Fibroblast of pulmonary artery (primary cell): Measurements from ENCODE around the gene PLB1.

Experiments
- DNase-seq: peaks from one replicate; pipeline ENCODE4 v3.0.0-alpha.2; 2010; ENCODE audit warnings: low read depth
- H3K4me3 ChIP-seq: replicated peaks from 2 replicates; pipeline ENCODE4 v1.5.1; 2011; ENCODE audit warnings: low read depth, mild to moderate bottlenecking, control low read depth, low read length, moderate library complexity
- TF ChIP-seq, protein P1 (sequence below): IDR thresholded peaks from 2 replicates; pipeline ENCODE4 v1.5.1; 2011; ENCODE audit warnings: mild to moderate bottlenecking, control low read depth, low read length, inconsistent platforms; ENCODE audit errors: missing control alignments

Gene PLB1

DNA sequence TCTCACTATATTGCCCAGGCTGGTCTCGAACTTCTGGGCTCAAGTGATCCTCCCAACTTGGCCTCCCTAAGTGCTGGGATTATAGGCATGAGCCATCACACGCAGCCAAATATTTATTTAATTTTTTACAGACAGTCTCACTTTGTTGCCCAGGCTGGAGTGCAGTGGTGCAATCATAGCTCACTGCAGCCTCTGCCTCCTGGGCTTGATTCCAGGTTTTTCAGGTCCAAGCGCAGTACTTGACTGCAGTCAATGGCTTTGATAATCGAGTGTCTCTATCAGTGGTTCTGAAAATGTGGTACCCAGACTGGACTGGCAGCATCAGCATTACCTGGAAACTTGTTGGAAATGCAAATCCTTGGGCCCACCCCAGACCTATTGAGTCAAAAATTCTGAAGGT, 63.1 kb downstream of the PLB1 start:
- H3K4me3 ChIP-seq: no peak overlapping the region
- peak; percentile 42 for DNase-seq
- TF ChIP-seq, protein P1, sequence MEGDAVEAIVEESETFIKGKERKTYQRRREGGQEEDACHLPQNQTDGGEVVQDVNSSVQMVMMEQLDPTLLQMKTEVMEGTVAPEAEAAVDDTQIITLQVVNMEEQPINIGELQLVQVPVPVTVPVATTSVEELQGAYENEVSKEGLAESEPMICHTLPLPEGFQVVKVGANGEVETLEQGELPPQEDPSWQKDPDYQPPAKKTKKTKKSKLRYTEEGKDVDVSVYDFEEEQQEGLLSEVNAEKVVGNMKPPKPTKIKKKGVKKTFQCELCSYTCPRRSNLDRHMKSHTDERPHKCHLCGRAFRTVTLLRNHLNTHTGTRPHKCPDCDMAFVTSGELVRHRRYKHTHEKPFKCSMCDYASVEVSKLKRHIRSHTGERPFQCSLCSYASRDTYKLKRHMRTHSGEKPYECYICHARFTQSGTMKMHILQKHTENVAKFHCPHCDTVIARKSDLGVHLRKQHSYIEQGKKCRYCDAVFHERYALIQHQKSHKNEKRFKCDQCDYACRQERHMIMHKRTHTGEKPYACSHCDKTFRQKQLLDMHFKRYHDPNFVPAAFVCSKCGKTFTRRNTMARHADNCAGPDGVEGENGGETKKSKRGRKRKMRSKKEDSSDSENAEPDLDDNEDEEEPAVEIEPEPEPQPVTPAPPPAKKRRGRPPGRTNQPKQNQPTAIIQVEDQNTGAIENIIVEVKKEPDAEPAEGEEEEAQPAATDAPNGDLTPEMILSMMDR: no peak

DNA sequence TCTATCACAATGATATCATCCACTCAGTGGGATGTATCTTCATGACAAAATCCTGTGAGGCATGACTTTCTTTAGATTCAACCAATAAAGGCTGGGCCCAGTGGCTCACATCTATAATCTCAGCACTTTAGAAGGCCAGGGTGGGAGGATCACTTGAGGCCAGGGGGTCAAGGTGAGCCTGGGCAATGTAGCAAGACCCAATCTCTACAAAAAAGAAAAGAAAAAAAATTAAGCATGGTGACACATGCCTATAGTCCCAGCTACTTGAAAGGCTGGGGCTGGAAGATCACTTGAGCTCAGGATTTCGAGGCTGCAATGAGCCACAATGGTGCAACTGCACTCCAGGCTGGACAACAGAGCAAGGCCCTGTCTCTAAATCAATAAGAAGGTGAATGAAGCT, 68.0 kb downstream of the PLB1 start:
- DNase-seq: no peak
- H3K4me3 ChIP-seq: no peak overlapping the region
- TF ChIP-seq, protein P1: no peak

DNA sequence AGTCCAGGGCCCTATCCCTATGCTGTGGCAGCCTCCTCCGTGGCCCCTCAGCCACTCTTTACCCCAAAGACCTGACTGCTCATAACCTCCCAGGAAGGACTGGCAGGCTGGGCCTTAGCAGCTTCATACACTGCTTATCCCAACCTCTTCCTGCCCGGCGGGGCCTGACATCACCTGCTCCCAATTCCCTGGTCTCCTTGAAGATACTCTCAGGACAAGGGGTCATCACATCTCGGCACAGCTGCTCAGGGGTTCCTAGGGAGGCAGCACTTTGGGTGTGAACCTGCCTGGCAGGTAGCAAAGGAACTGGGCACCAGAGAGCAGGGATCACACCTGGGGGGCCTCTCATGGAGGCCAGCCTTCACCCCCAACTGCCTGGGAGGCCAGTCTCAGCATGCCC, 68.5 kb downstream of the PLB1 start:
- no peak for DNase-seq
- H3K4me3 ChIP-seq: no peak overlapping the region
- TF ChIP-seq, protein P1: no peak

DNA sequence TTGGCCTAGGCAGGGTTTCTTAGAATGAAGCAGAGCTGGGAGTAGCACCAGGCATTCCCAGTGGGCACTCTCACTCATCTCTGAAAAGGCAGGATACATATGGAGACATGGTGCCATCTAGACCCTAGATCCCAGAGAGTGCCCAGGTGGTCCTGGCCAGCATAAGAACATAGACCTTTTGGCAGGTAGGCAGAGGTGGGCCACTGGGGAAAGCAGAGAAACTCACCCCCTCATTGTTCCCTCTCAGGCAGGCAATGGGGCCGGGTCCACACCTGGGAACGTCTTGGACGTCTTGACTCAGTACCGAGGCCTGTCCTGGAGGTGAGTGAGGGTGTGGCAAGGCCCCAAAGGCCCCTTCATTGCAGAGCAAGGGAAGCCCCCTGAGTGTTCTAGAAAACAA, 69.2 kb downstream of the PLB1 start:
- TF ChIP-seq, protein P1: no peak
- no peak for DNase-seq
- H3K4me3 ChIP-seq: no peak overlapping the region

DNA sequence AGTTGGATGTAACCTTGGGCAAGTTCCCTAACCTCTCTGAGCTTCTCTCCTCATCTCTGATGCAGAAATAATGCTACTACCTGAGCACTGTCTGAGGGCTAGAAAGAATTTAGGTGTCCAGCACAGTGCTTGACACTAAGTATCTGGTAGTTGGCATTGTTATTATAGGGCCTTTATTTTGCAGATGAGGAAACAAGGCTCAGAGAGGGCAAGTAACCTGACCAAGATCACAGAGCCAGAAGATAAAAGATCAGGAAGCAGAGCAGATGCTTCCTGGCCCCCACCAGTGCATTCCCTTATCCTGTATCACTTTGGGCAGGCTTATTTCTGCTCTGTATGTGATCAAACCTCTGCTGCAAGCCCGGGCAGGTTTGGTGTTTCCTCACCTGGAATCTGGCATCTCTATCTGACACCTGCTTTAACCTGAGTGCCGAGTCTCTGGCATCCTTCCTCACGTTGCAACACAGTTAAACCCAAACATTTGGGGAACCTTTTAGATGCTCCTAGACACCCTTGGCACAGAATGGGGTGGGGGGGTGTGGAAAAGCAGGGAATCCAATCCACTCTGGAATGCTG, 69.9 kb downstream of the PLB1 start:
- no peak overlapping the region for H3K4me3 ChIP-seq
- DNase-seq: no peak
- TF ChIP-seq, protein P1: no peak

DNA sequence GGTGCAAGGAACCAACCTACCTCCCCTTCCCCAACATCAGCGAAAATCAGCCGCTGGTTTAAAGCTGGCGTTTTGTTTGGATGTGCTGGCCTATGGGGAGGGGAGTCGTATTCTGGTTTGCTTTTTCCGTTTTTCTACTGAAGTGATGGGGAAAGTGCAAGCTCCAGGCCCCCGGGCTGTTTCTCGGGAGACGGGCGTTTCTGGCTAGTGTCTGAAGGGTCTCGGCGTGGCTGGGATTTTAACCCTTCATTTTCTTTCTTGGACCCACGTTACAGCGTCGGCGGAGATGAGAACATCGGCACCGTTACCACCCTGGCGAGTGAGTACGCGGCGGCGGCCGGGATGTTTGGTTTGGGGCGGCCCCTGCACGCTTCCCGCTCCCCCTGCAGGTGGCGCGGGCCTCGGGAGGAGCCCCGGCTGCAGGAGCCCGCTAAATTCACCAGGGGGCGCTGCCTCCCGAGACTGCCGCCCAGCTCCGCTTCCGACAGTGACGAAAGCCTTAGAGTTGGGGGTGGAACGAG, 70.7 kb downstream of the PLB1 start:
- DNase-seq: peak; percentile 81
- H3K4me3 ChIP-seq: peak overlapping the region; percentile 67
- TF ChIP-seq, protein P1: peak; percentile 93

DNA sequence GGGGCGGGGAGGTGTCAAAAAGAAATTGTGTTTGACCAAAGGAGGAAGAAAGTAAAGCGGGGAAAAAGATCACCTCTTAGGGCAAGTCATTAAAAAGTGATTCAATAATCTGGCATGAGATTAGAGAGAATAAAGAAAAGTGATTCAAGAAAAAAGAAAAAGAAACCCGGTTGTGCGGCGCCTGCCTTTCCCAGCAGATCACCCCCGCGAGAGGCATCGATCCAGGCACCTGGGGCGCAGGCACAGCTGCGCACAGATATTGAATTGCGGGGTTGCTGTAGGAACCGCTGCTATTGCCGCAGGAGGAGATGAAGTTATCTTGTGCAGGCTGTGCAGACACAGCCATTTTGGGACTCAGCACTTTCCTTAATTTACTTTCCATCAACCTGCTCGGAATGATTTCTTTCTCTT, 71.2 kb downstream of the PLB1 start:
- H3K4me3 ChIP-seq: peak overlapping the region; percentile 67
- TF ChIP-seq, protein P1: no peak
- no peak for DNase-seq
